Hepatocyte (in vitro differentiated cells): ENCODE measurements around the gene PPBP.

ENCODE experiments used
- EZH2phosphoT487 ChIP-seq: fragments of 200-600 bp; sonication (generic); IDR thresholded peaks from one replicate; pipeline ENCODE4 v1.6.1; 2018; ENCODE audit warnings: antibody characterized with exemption, mild to moderate bottlenecking, low read depth, moderate library complexity; ENCODE audit not compliant: unreplicated experiment, severe bottlenecking
- TF ChIP-seq, protein P1 (sequence below): fragments of 200-600 bp; sonication (generic); IDR thresholded peaks from 2 replicates; pipeline ENCODE4 v1.5.1; 2016; ENCODE audit warnings: antibody characterized with exemption, mild to moderate bottlenecking; ENCODE audit not compliant: poor library complexity

DNA sequence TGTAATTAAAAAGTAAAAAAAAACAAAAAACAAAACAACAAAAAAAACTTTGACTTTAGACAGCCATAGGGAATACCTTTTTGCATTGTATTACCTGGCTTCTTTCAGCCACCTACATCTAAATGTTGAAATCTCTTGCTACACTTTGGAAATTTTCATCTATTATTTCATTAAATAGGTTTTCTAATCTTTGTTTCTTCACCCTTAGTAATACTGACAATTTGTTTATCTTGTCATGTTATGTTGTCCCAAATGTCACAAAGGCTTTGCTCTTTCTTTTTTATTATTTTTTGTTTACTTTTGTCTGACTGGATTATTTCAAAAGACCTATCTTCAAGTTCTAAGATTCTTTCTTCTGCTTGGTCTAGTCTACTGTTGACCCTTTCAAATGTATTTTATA, 13.6 kb downstream of the PPBP start:
- TF ChIP-seq, protein P1, sequence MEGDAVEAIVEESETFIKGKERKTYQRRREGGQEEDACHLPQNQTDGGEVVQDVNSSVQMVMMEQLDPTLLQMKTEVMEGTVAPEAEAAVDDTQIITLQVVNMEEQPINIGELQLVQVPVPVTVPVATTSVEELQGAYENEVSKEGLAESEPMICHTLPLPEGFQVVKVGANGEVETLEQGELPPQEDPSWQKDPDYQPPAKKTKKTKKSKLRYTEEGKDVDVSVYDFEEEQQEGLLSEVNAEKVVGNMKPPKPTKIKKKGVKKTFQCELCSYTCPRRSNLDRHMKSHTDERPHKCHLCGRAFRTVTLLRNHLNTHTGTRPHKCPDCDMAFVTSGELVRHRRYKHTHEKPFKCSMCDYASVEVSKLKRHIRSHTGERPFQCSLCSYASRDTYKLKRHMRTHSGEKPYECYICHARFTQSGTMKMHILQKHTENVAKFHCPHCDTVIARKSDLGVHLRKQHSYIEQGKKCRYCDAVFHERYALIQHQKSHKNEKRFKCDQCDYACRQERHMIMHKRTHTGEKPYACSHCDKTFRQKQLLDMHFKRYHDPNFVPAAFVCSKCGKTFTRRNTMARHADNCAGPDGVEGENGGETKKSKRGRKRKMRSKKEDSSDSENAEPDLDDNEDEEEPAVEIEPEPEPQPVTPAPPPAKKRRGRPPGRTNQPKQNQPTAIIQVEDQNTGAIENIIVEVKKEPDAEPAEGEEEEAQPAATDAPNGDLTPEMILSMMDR: no peak
- no peak for TF ChIP-seq EZH2phosphoT487
